GM19043 (cell line): ENCODE data around the gene MINPP1.
"Not testable (repeated sequence)": the region's sequence is repeated elsewhere in the genome, so short reads cannot be mapped to it uniquely, and the experiment has no call there.

Experiments used
- ATAC-seq: cut with Tn5 transposase; IDR thresholded peaks from one replicate; pipeline ENCODE4 v1.9.1; 2021; ENCODE audit warnings: low read depth; ENCODE audit not compliant: unreplicated experiment

Gene MINPP1

GRCh38 chr10:87560495-87561129, 55.9 kb downstream of the MINPP1 start:
- ATAC-seq: no peak

- no peak for ATAC-seq
These were observed 58.1 kb downstream of the MINPP1 start for GRCh38 chr10:87562750-87563149.

GRCh38 chr10:87565010-87565409, 60.3 kb downstream of the MINPP1 start:
- ATAC-seq: no peak

GRCh38 chr10:87575851-87576250, 71.2 kb downstream of the MINPP1 start:
- ATAC-seq: no peak

GRCh38 chr10:87578160-87578841, 73.6 kb downstream of the MINPP1 start:
- no peak for ATAC-seq

- no peak for ATAC-seq
These were observed 74.2 kb downstream of the MINPP1 start for GRCh38 chr10:87578842-87579401.

- ATAC-seq: no peak
These were observed 74.9 kb downstream of the MINPP1 start for GRCh38 chr10:87579563-87579962.

GRCh38 chr10:87580016-87580415, 75.3 kb downstream of the MINPP1 start:
- ATAC-seq: no peak

- no peak for ATAC-seq
These were observed 81.1 kb downstream of the MINPP1 start for GRCh38 chr10:87585565-87586514.

- no peak for ATAC-seq
These were observed 85.0 kb downstream of the MINPP1 start for GRCh38 chr10:87589645-87590051.

- no peak for ATAC-seq
These were observed 86.3 kb downstream of the MINPP1 start for GRCh38 chr10:87590705-87591588.

GRCh38 chr10:87591589-87591886, 86.8 kb downstream of the MINPP1 start:
- no peak for ATAC-seq

GRCh38 chr10:87592920-87593319, 88.2 kb downstream of the MINPP1 start:
- ATAC-seq: not testable (repeated sequence)

GRCh38 chr10:87593702-87594101, 89.0 kb downstream of the MINPP1 start:
- no peak for ATAC-seq

- no peak for ATAC-seq
These were observed 89.5 kb downstream of the MINPP1 start for GRCh38 chr10:87594181-87594580.

- ATAC-seq: no peak
These were observed 90.2 kb downstream of the MINPP1 start for GRCh38 chr10:87594864-87595263.

GRCh38 chr10:87596351-87596750, 91.7 kb downstream of the MINPP1 start:
- ATAC-seq: no peak

GRCh38 chr10:87598700-87599099, 94.0 kb downstream of the MINPP1 start:
- no peak for ATAC-seq

GRCh38 chr10:87600581-87600980, 95.9 kb downstream of the MINPP1 start:
- no peak for ATAC-seq
